NCI-H1930 (cell line): ENCODE results near the gene HTR3C.

ENCODE experiments used
- DNase-seq, 2 experiments: peaks; one replicate each; lab custom pipeline; 2025; lab: John Stamatoyannopoulos, UW

The HTR3C gene

GRCh38 chr3:184085389-184085852 is 32.6 kb downstream of the HTR3C start:
- DNase-seq, result no peak

GRCh38 chr3:184092199-184092598 is 39.4 kb downstream of the HTR3C start:
- DNase-seq, result no peak

- DNase-seq, result no peak
Measured at GRCh38 chr3:184096811-184097383, 44.0 kb downstream of the HTR3C start, which contains the start of gene HTR3E. Gene HTR3E (plus strand): TSS chr3:184097064. CDS start chr3:184097530, 466 bp downstream.

GRCh38 chr3:184097556-184097955 is 44.7 kb downstream of the HTR3C start:
- no peak for DNase-seq

GRCh38 chr3:184099806-184100686 is 47.2 kb downstream of the HTR3C start:
- no peak for DNase-seq
